ENCODE results near the gene KIF4B. TPM values are rescaled to one million over a fixed set of nuclear protein-coding genes. Genes with fewer than 3 reads are reported as not detected.

The KIF4B gene
- polyA plus RNA-seq, 1 of the 3 experiments (the other 2 are of a cell fraction) = 0.02 TPM

DNA sequence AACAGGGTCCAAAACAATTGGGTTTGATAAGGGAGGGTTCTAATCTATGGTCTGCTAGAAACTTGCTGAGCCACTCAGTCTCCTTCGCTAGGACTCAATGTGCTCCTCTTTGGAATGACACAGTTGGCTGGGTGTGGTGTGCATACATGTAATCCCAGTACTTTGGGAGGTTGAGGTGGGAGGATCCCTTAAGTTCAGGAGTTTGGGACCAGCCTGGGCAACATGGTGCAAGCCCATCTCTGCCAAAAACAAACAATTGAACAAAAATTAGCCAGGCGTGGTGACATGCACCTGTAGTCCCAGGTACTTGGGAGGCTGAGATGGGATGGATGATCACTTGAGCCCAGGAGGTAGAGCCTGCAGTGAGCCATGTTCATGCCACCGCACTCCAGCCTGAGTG, 2.7 kb upstream of the KIF4B start:
- no peaks in the 10 kb centered on the region for H3K27me3 ChIP-seq (ENCODE audit: insufficient read depth)
- H3F3A ChIP-seq (replicated peaks; ENCODE audit: insufficient read depth) = no peaks in the 10 kb centered on the region
- no peak overlapping the region for H3K9ac ChIP-seq
- H2AFZ ChIP-seq (ENCODE audit: low read depth) = no peak overlapping the region
- no peak for DNase-seq
- TF ChIP-seq, protein P1, sequence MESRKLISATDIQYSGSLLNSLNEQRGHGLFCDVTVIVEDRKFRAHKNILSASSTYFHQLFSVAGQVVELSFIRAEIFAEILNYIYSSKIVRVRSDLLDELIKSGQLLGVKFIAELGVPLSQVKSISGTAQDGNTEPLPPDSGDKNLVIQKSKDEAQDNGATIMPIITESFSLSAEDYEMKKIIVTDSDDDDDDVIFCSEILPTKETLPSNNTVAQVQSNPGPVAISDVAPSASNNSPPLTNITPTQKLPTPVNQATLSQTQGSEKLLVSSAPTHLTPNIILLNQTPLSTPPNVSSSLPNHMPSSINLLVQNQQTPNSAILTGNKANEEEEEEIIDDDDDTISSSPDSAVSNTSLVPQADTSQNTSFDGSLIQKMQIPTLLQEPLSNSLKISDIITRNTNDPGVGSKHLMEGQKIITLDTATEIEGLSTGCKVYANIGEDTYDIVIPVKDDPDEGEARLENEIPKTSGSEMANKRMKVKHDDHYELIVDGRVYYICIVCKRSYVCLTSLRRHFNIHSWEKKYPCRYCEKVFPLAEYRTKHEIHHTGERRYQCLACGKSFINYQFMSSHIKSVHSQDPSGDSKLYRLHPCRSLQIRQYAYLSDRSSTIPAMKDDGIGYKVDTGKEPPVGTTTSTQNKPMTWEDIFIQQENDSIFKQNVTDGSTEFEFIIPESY (IDR thresholded peaks at IDR 0.05; ENCODE audit: borderline replicate concordance, low read depth) = no peak
- TF ChIP-seq MXI1 (IDR thresholded peaks at IDR 0.05; ENCODE audit: low read depth, low read length) (no peak), RFX5 (IDR thresholded peaks at IDR 0.05; ENCODE audit: low read length) (no peak), SIN3A (IDR thresholded peaks at IDR 0.05; ENCODE audit: borderline replicate concordance, low read depth, low read length) (no peak), FOSL2 (IDR thresholded peaks at IDR 0.05; ENCODE audit: borderline replicate concordance, low read depth) (no peak), SMC3 (IDR thresholded peaks at IDR 0.05; ENCODE audit: low read depth, low read length) (no peak), YY1 (IDR thresholded peaks at IDR 0.05; ENCODE audit: low read depth) (no peak), TCF12 (IDR thresholded peaks at IDR 0.05) (no peak), EP300 (IDR thresholded peaks at IDR 0.05; ENCODE audit: borderline replicate concordance in 1 of 2, low read depth in 1 of 2, low read length in 1 of 2) (no peak), GABPA (IDR thresholded peaks at IDR 0.05; ENCODE audit: low read depth) (no peak), TAF1 (IDR thresholded peaks at IDR 0.05; ENCODE audit: borderline replicate concordance, low read depth, low read length) (no peak)
- TF ChIP-seq, protein P2, sequence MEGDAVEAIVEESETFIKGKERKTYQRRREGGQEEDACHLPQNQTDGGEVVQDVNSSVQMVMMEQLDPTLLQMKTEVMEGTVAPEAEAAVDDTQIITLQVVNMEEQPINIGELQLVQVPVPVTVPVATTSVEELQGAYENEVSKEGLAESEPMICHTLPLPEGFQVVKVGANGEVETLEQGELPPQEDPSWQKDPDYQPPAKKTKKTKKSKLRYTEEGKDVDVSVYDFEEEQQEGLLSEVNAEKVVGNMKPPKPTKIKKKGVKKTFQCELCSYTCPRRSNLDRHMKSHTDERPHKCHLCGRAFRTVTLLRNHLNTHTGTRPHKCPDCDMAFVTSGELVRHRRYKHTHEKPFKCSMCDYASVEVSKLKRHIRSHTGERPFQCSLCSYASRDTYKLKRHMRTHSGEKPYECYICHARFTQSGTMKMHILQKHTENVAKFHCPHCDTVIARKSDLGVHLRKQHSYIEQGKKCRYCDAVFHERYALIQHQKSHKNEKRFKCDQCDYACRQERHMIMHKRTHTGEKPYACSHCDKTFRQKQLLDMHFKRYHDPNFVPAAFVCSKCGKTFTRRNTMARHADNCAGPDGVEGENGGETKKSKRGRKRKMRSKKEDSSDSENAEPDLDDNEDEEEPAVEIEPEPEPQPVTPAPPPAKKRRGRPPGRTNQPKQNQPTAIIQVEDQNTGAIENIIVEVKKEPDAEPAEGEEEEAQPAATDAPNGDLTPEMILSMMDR (IDR thresholded peaks at IDR 0.05) = no peak
- TF ChIP-seq, protein P3, sequence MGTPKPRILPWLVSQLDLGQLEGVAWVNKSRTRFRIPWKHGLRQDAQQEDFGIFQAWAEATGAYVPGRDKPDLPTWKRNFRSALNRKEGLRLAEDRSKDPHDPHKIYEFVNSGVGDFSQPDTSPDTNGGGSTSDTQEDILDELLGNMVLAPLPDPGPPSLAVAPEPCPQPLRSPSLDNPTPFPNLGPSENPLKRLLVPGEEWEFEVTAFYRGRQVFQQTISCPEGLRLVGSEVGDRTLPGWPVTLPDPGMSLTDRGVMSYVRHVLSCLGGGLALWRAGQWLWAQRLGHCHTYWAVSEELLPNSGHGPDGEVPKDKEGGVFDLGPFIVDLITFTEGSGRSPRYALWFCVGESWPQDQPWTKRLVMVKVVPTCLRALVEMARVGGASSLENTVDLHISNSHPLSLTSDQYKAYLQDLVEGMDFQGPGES (IDR thresholded peaks at IDR 0.05; ENCODE audit: low read depth, low read length) = no peak
- no peaks in the 10 kb centered on the region for H3K79me2 ChIP-seq (ENCODE audit: insufficient read depth)
- ChIA-PET CTCF (no interaction called here), POLR2A (no interaction called here)
- H3K9me3 ChIP-seq = no peaks in the 10 kb centered on the region
- no peaks in the 10 kb centered on the region for H4K20me1 ChIP-seq (ENCODE audit: insufficient read depth)
- H3K27ac ChIP-seq (ENCODE audit: low read depth in 2 of 2, low read length in 1 of 2) = no peak overlapping the region
- H3K9me2 ChIP-seq = no peaks in the 10 kb centered on the region
- H3K4me3 ChIP-seq (ENCODE audit: low read depth in 2 of 2, low read length in 1 of 2) = no peak overlapping the region
- no peaks in the 10 kb centered on the region for H3K36me3 ChIP-seq (replicated peaks in 1 of 2; ENCODE audit: control insufficient read depth in 1 of 2, insufficient read depth in 2 of 2, low read length in 1 of 2)
- H3K4me1 ChIP-seq (ENCODE audit: control insufficient read depth in 1 of 2, insufficient read depth in 2 of 2, low read depth in 1 of 2, low read length in 1 of 2) = no peaks in the 10 kb centered on the region
- 41% methylated on average over 3 of the region's 3 CpGs for WGBS (ENCODE audit: low lambda C conversion rate)
- no peak overlapping the region for H3K4me2 ChIP-seq

DNA sequence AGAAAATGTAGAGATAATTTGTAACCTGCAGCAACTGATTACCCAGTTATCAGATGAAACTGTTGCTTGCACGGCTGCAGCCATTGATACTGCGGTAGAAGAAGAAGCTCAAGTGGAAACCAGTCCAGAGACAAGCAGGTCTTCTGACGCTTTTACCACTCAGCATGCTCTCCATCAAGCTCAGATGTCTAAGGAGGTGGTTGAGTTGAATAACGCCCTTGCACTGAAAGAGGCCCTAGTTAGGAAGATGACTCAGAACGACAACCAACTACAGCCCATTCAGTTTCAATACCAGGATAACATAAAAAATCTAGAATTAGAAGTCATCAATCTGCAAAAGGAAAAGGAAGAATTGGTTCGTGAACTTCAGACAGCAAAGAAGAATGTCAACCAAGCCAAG, 1.7 kb downstream of the KIF4B start:
- ChIA-PET POLR2A (no interaction called here), CTCF (no interaction called here)
- Histone ChIP-seq H3K27ac (ENCODE audit: low read depth in 2 of 2, low read length in 1 of 2) (no peak overlapping the region), H4K20me1 (ENCODE audit: insufficient read depth) (no peaks in the 10 kb centered on the region), H3K79me2 (ENCODE audit: insufficient read depth) (no peaks in the 10 kb centered on the region), H3K36me3 (replicated peaks in 1 of 2; ENCODE audit: control insufficient read depth in 1 of 2, insufficient read depth in 2 of 2, low read length in 1 of 2) (no peaks in the 10 kb centered on the region), H3K9me2 (no peaks in the 10 kb centered on the region), H3K4me1 (ENCODE audit: control insufficient read depth in 1 of 2, insufficient read depth in 2 of 2, low read depth in 1 of 2, low read length in 1 of 2) (no peaks in the 10 kb centered on the region), H3K27me3 (ENCODE audit: insufficient read depth) (no peaks in the 10 kb centered on the region), H3K9ac (no peak overlapping the region), H3K4me2 (no peak overlapping the region), H3K9me3 (no peaks in the 10 kb centered on the region), H3K4me3 (ENCODE audit: low read depth in 2 of 2, low read length in 1 of 2) (no peak overlapping the region), H3F3A (replicated peaks; ENCODE audit: insufficient read depth) (no peaks in the 10 kb centered on the region), H2AFZ (ENCODE audit: low read depth) (no peak overlapping the region)
- 6% methylated on average over 6 of the region's 6 CpGs for WGBS (ENCODE audit: low lambda C conversion rate)
- no peak for DNase-seq
- no peak for TF ChIP-seq CHD2 (IDR thresholded peaks at IDR 0.05; ENCODE audit: low read length, partially characterized antibody)
- TF ChIP-seq EP300 (IDR thresholded peaks at IDR 0.05; ENCODE audit: borderline replicate concordance in 1 of 2, low read depth in 1 of 2, low read length in 1 of 2) = no peak
- TF ChIP-seq ELF1 (IDR thresholded peaks at IDR 0.05) = no peak
